Panc1 (cell line): ENCODE results near the gene PEX5L.

Experiments
- CTCF ChIP-seq: fragments of 450-650 bp; IDR thresholded peaks from 2 replicates; pipeline ENCODE4 v1.5.1; 2017; ENCODE audit warnings: mild to moderate bottlenecking
- POLR2AphosphoS5 ChIP-seq: IDR thresholded peaks from 2 replicates; pipeline ENCODE4 v1.6.1; 2012; ENCODE audit warnings: mild to moderate bottlenecking, low read depth, low read length, moderate library complexity
- REST ChIP-seq, 2 experiments: IDR thresholded peaks; 2 replicates each; pipeline ENCODE4 v1.6.1; 2011 to 2012; ENCODE audit warnings: low read depth in 2 of 2, control low read depth in 1 of 2, low read length in 1 of 2, mild to moderate bottlenecking in 1 of 2, moderate library complexity in 1 of 2; ENCODE audit not compliant: insufficient read depth in 1 of 2
- SIN3A ChIP-seq: IDR thresholded peaks from 2 replicates; pipeline ENCODE4 v1.6.1; 2012; ENCODE audit warnings: low read depth, mild to moderate bottlenecking, low read length, moderate library complexity, borderline replicate concordance; ENCODE audit not compliant: insufficient read depth

GRCh38 chr3:179788996-179789395 is 247.7 kb downstream of the PEX5L start:
- TF ChIP-seq CTCF (no peak), SIN3A (no peak), POLR2AphosphoS5 (no peak), REST (IDR thresholded peaks at IDR 0.05; ENCODE audit: insufficient read depth in 1 of 2, low read depth in 2 of 2, low read length in 1 of 2) (no peak)
